HCT116 (cell line): Measurements from ENCODE around the gene DKK2. TPM values are rescaled to one million over a fixed set of nuclear protein-coding genes. Genes with fewer than 3 reads are reported as not detected.

ENCODE experiments used
- ATAC-seq: fragments of 200-7000 bp; cut with Tn5 transposase; 2 replicates; pipeline ENCODE4 v1.9.1; 2020; ENCODE audit warnings: mild to moderate bottlenecking, moderate library complexity
- BruUV-seq: library from RNA; stranded (reverse); fragments of 400-500 nt; replicated peaks from 2 replicates; lab custom pipeline; 2021; lab: Mats Ljungman, UMichigan
- CTCF ChIA-PET: fragments of 300-600 bp; sonication (Branson Sonifier 250); formaldehyde crosslinking; loops from one replicate; lab custom pipeline; 2021; ENCODE audit warnings: antibody characterized with exemption; lab: Charles Lee
- POLR2A ChIA-PET: fragments of 300-600, 350-600 bp; sonication (Branson Sonifier 250); formaldehyde crosslinking; loops from one replicate; lab custom pipeline; 2021; ENCODE audit warnings: antibody characterized with exemption; lab: Charles Lee
- RAD21 ChIA-PET, 2 experiments: fragments of 300-600 bp; sonication (Branson Sonifier 250); formaldehyde crosslinking; loops; one replicate each; lab custom pipeline; 2023; ENCODE audit warnings: low total read pairs in 2 of 2; ENCODE audit not compliant: uncharacterized antibody in 2 of 2, unreplicated experiment in 2 of 2, low non-redundant PET in 1 of 2; lab: Charles Lee
- DNase-seq: peaks from one replicate; pipeline ENCODE4 v3.0.0-alpha.2; 2010; ENCODE audit warnings: low read depth, low spot score
- H2AFZ ChIP-seq: fragments of 200-600 bp; shearing (Covaris generic), sonication (generic); 2 replicates; pipeline ENCODE4 v1.6.1; 2017; ENCODE audit warnings: low read depth, mixed run types, mixed read lengths, antibody characterized with exemption, low read length; ENCODE audit not compliant: poor library complexity, severe bottlenecking
- H3K27ac ChIP-seq: 2 replicates; pipeline ENCODE4 v1.5.1; 2012; ENCODE audit warnings: low read depth, low read length
- H3K27me3 ChIP-seq: fragments of 200-600 bp; sonication (generic); 2 replicates; pipeline ENCODE4 v1.6.1; 2016; ENCODE audit warnings: mixed run types, low read length, mixed read lengths; ENCODE audit not compliant: insufficient read depth
- H3K36me3 ChIP-seq, 2 experiments: fragments of 200-500 bp in 1 of 2; fragments of 200-600 bp in 1 of 2; sonication (Bioruptor generic) in 1 of 2; sonication (generic) in 1 of 2; 2 replicates each; pipeline versions ENCODE4 v1.5.1 to v1.6.1; 2014 to 2016; ENCODE audit warnings: low read length in 2 of 2, inconsistent platforms in 1 of 2, mixed read lengths in 1 of 2, mixed run types in 1 of 2; ENCODE audit not compliant: insufficient read depth in 2 of 2, control insufficient read depth in 1 of 2
- H3K4me1 ChIP-seq, 2 experiments: fragments of 200-600 bp in 1 of 2; sonication (generic) in 1 of 2; 2 replicates each; pipeline versions ENCODE4 v1.5.1 to v1.6.1; 2012 to 2017; ENCODE audit warnings: low read length in 2 of 2, inconsistent platforms in 1 of 2, mild to moderate bottlenecking in 1 of 2, mixed read lengths in 1 of 2, mixed run types in 1 of 2, moderate library complexity in 1 of 2; ENCODE audit not compliant: insufficient read depth in 2 of 2, control insufficient read depth in 1 of 2
- H3K4me2 ChIP-seq: fragments of 200-600 bp; sonication (generic); 2 replicates; pipeline ENCODE4 v1.6.1; 2017; ENCODE audit warnings: mixed run types, low read length, mixed read lengths
- H3K4me3 ChIP-seq, 2 experiments: fragments of 200-600 bp in 1 of 2; sonication (generic) in 1 of 2; replicated peaks in 1 of 2; 2 replicates each; pipeline ENCODE4 v1.5.1; 2011 to 2016; ENCODE audit warnings: low read length in 2 of 2, control low read depth in 1 of 2, low read depth in 1 of 2, mild to moderate bottlenecking in 1 of 2, mixed read lengths in 1 of 2, mixed run types in 1 of 2
- H3K79me2 ChIP-seq: fragments of 200-600 bp; sonication (generic); 2 replicates; pipeline ENCODE4 v1.6.1; 2017; ENCODE audit warnings: mild to moderate bottlenecking, mixed run types, low read length, moderate library complexity, mixed read lengths; ENCODE audit not compliant: insufficient read depth
- H3K9ac ChIP-seq: fragments of 200-600 bp; sonication (generic); 2 replicates; pipeline ENCODE4 v1.6.1; 2016; ENCODE audit warnings: low read length, mixed read lengths
- H3K9me2 ChIP-seq: fragments of 200-600 bp; sonication (generic), shearing (Covaris generic); 2 replicates; pipeline ENCODE4 v1.6.1; 2017; ENCODE audit warnings: mixed run types, mild to moderate bottlenecking, moderate library complexity; ENCODE audit not compliant: insufficient read depth
- H3K9me3 ChIP-seq, 2 experiments: fragments of 200-500 bp in 1 of 2; fragments of 200-600 bp in 1 of 2; sonication (Bioruptor generic) in 1 of 2; sonication (generic) in 1 of 2; 2 replicates each; pipeline ENCODE4 v1.6.1; 2014 to 2017; ENCODE audit warnings: low read length in 2 of 2, mixed read lengths in 2 of 2, inconsistent platforms in 1 of 2, low read depth in 1 of 2, mild to moderate bottlenecking in 1 of 2, mixed run types in 1 of 2, moderate library complexity in 1 of 2; ENCODE audit not compliant: control insufficient read depth in 1 of 2, insufficient read depth in 1 of 2
- H4K20me1 ChIP-seq: fragments of 200-600 bp; sonication (generic), shearing (Covaris generic); 2 replicates; pipeline ENCODE4 v1.6.1; 2017; ENCODE audit warnings: mixed run types, mild to moderate bottlenecking, moderate library complexity; ENCODE audit not compliant: insufficient read depth
- EGR1 ChIP-seq: IDR thresholded peaks from 2 replicates; pipeline ENCODE4 v1.6.1; 2012; ENCODE audit warnings: low read depth
- ELF1 ChIP-seq: IDR thresholded peaks from 2 replicates; pipeline ENCODE4 v1.6.1; 2012; ENCODE audit warnings: low read depth, borderline replicate concordance
- EZH2phosphoT487 ChIP-seq: fragments of 200-600 bp; IDR thresholded peaks from 2 replicates; pipeline ENCODE4 v1.6.1; 2018; ENCODE audit warnings: antibody characterized with exemption, borderline replicate concordance
- JUND ChIP-seq: IDR thresholded peaks from 2 replicates; pipeline ENCODE4 v1.6.1; 2012
- POLR2AphosphoS5 ChIP-seq: IDR thresholded peaks from 2 replicates; pipeline ENCODE4 v1.6.1; 2011; ENCODE audit warnings: mild to moderate bottlenecking, low read depth, low read length, moderate library complexity
- SIN3A ChIP-seq: IDR thresholded peaks from 2 replicates; pipeline ENCODE4 v1.6.1; 2012; ENCODE audit warnings: low read depth
- SP1 ChIP-seq: IDR thresholded peaks from 2 replicates; pipeline ENCODE4 v1.6.1; 2012; ENCODE audit warnings: low read depth
- TCF7L2 ChIP-seq: IDR thresholded peaks from 2 replicates; pipeline ENCODE4 v1.7.0; 2011; ENCODE audit warnings: borderline replicate concordance, inconsistent platforms; ENCODE audit not compliant: insufficient read depth, insufficient read length; ENCODE audit errors: extremely low read depth
- YY1 ChIP-seq: IDR thresholded peaks from 2 replicates; pipeline ENCODE4 v1.6.1; 2011; ENCODE audit warnings: low read length, low read depth, moderate library complexity, mild to moderate bottlenecking; ENCODE audit not compliant: insufficient replicate concordance; ENCODE audit errors: extremely low read depth
- ZFX ChIP-seq: fragments of 450-650 bp; IDR thresholded peaks from 2 replicates; pipeline ENCODE4 v1.6.1; 2017
- intact Hi-C: fragments of 100-400 bp; cut with micrococcal nuclease; formaldehyde crosslinking; loops from 2 replicates; pipeline ENCODE4 v1.10.0; 2022
- total RNA-seq: library from RNA; stranded (reverse); gene quantifications from one replicate; pipeline ENCODE4 v1.2.1, GENCODE V29; 2021; ENCODE audit not compliant: unreplicated experiment
- TF ChIP-seq, protein P1 (sequence below): IDR thresholded peaks from 2 replicates; pipeline ENCODE4 v1.6.1; 2012
- TF ChIP-seq, protein P2 (sequence below), 3 experiments: fragments of 200-600 bp in 1 of 3; sonication (generic) in 1 of 3; IDR thresholded peaks in 2 of 3; conservative IDR thresholded peaks in 1 of 3; 2 replicates each; pipeline ENCODE4 v1.5.1; 2012 to 2017; ENCODE audit warnings: low read depth in 2 of 3, low read length in 2 of 3, antibody characterized with exemption in 1 of 3, borderline replicate concordance in 1 of 3, control low read depth in 1 of 3, mild to moderate bottlenecking in 1 of 3, mixed read lengths in 1 of 3, mixed run types in 1 of 3, moderate library complexity in 1 of 3; ENCODE audit not compliant: insufficient read depth in 1 of 3
- TF ChIP-seq, protein P3 (sequence below): IDR thresholded peaks from 2 replicates; pipeline ENCODE4 v1.6.1; 2012; ENCODE audit warnings: low read depth
- TF ChIP-seq, protein P4 (sequence below): IDR thresholded peaks from 2 replicates; pipeline ENCODE4 v1.6.1; 2012

The DKK2 gene
- total RNA-seq, 1 experiment from 2014 or later, result not detected

DNA sequence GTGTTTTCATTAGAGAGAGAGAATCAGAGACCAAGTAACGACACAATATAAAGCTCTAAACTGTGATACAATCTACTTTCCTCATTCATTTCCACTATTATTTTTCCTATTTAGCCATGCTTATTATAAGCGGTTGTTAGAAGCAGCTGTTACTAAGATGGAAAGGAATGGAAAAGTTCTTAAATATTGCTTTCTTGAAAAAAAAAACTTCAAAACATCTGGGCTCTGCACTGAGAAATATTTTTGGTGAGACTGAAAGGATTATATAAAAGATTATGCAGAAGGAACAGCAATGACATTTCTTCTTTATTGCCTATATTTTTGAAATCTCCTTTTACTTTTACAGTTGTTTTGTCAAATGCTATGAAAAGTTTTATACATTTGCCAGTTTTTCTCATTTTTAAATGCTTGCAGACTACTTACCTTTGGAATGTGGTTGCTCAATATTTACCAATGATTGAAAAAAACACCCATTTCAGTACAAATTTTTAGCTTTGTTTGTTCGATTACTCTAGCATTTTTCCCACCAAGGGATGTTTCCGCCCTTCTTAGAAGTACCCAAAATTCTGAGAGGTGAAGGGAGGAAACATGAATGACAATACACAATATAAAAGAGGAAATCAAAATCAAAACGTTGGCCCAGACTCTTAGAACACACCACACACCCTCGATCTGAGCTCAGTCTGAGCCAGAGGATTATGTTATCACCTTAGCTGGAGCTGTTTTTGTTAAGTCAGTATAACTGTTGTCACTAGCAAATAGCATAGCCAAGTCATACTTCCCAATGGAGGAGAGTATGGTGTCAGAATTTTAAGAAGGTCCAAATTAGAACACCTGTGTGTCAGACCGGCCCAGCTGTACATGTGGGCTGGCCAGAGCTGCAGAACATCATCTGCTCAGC, 18.4 kb downstream of the DKK2 start:
- TF ChIP-seq SIN3A, result no peak
- no peak for TF ChIP-seq YY1
- TF ChIP-seq, protein P1, sequence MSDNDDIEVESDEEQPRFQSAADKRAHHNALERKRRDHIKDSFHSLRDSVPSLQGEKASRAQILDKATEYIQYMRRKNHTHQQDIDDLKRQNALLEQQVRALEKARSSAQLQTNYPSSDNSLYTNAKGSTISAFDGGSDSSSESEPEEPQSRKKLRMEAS, result no peak
- TF ChIP-seq TCF7L2, result no peak
- no peak for TF ChIP-seq POLR2AphosphoS5
- TF ChIP-seq EZH2phosphoT487, result no peak
- TF ChIP-seq, protein P2, sequence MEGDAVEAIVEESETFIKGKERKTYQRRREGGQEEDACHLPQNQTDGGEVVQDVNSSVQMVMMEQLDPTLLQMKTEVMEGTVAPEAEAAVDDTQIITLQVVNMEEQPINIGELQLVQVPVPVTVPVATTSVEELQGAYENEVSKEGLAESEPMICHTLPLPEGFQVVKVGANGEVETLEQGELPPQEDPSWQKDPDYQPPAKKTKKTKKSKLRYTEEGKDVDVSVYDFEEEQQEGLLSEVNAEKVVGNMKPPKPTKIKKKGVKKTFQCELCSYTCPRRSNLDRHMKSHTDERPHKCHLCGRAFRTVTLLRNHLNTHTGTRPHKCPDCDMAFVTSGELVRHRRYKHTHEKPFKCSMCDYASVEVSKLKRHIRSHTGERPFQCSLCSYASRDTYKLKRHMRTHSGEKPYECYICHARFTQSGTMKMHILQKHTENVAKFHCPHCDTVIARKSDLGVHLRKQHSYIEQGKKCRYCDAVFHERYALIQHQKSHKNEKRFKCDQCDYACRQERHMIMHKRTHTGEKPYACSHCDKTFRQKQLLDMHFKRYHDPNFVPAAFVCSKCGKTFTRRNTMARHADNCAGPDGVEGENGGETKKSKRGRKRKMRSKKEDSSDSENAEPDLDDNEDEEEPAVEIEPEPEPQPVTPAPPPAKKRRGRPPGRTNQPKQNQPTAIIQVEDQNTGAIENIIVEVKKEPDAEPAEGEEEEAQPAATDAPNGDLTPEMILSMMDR (IDR thresholded peaks at IDR 0.05 in 2 of 3, conservative IDR thresholded peaks at IDR 0.05 in 1 of 3; ENCODE audit: borderline replicate concordance in 1 of 3, insufficient read depth in 1 of 3, low read depth in 2 of 3, low read length in 2 of 3), result no peak
- no peak for TF ChIP-seq EGR1
- TF ChIP-seq SP1, result no peak
- TF ChIP-seq, protein P3, sequence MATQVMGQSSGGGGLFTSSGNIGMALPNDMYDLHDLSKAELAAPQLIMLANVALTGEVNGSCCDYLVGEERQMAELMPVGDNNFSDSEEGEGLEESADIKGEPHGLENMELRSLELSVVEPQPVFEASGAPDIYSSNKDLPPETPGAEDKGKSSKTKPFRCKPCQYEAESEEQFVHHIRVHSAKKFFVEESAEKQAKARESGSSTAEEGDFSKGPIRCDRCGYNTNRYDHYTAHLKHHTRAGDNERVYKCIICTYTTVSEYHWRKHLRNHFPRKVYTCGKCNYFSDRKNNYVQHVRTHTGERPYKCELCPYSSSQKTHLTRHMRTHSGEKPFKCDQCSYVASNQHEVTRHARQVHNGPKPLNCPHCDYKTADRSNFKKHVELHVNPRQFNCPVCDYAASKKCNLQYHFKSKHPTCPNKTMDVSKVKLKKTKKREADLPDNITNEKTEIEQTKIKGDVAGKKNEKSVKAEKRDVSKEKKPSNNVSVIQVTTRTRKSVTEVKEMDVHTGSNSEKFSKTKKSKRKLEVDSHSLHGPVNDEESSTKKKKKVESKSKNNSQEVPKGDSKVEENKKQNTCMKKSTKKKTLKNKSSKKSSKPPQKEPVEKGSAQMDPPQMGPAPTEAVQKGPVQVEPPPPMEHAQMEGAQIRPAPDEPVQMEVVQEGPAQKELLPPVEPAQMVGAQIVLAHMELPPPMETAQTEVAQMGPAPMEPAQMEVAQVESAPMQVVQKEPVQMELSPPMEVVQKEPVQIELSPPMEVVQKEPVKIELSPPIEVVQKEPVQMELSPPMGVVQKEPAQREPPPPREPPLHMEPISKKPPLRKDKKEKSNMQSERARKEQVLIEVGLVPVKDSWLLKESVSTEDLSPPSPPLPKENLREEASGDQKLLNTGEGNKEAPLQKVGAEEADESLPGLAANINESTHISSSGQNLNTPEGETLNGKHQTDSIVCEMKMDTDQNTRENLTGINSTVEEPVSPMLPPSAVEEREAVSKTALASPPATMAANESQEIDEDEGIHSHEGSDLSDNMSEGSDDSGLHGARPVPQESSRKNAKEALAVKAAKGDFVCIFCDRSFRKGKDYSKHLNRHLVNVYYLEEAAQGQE, result no peak
- TF ChIP-seq JUND, result no peak
- TF ChIP-seq ZFX, result no peak
- TF ChIP-seq ELF1, result no peak
- TF ChIP-seq, protein P4, sequence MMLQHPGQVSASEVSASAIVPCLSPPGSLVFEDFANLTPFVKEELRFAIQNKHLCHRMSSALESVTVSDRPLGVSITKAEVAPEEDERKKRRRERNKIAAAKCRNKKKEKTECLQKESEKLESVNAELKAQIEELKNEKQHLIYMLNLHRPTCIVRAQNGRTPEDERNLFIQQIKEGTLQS, result no peak
- TF ChIP-seq, all 23 proteins: peak for 0
- Histone ChIP-seq H3K9me2 (no peaks in the 10 kb centered on the region), H3K27ac (no peak overlapping the region), H3K27me3 (no peaks in the 10 kb centered on the region), H3K9ac (no peak overlapping the region), H4K20me1 (no peaks in the 10 kb centered on the region), H3K36me3 (no peaks in the 10 kb centered on the region), H3K4me3 (no peak overlapping the region), H2AFZ (no peak overlapping the region), H3K4me1 (no peaks in the 10 kb centered on the region), H3K4me2 (no peak overlapping the region), H3K79me2 (no peaks in the 10 kb centered on the region), H3K9me3 (no peaks in the 10 kb centered on the region)
- no TSS peak for BruUV-seq
- intact Hi-C loops, result no loop called here
- ATAC-seq (no peak), DNase-seq (no peak)
- ChIA-PET CTCF (no interaction called here), POLR2A (no interaction called here), RAD21 (no interaction called here)
